HUES64 (cell line): Measurements from ENCODE around the gene MTMR8.

Source experiments
- H3K27ac ChIP-seq: 2 replicates; pipeline ENCODE4 v1.7.0; 2013; ENCODE audit warnings: low read depth, low read length, inconsistent platforms
- H3K27me3 ChIP-seq: 2 replicates; pipeline ENCODE4 v1.6.1; 2013; ENCODE audit warnings: mild to moderate bottlenecking, low read length; ENCODE audit not compliant: insufficient read depth
- H3K36me3 ChIP-seq: 2 replicates; pipeline ENCODE4 v1.6.1; 2013; ENCODE audit warnings: mild to moderate bottlenecking, low read length; ENCODE audit not compliant: insufficient read depth
- H3K4me1 ChIP-seq: 2 replicates; pipeline ENCODE4 v1.6.1; 2013; ENCODE audit warnings: mild to moderate bottlenecking, low read length, moderate library complexity; ENCODE audit not compliant: insufficient read depth
- H3K4me3 ChIP-seq: 2 replicates; pipeline ENCODE4 v1.5.1; 2013; ENCODE audit warnings: mild to moderate bottlenecking, low read length, moderate library complexity
- H3K9ac ChIP-seq: 2 replicates; pipeline ENCODE4 v1.6.1; 2013; ENCODE audit warnings: mild to moderate bottlenecking, low read depth, low read length
- H3K9me3 ChIP-seq: 2 replicates; pipeline ENCODE4 v1.6.1; 2013; ENCODE audit warnings: low read depth, low read length; ENCODE audit not compliant: insufficient read depth
- WGBS: fragments of 150-250, 120-280 bp; methylation state at CpG from one replicate; pipeline ENCODE4 v1.1.7; 2013; ENCODE audit warnings: missing lambda C conversion rate; 5-methylcytosine and 5-hydroxymethylcytosine counted together

The MTMR8 gene

DNA sequence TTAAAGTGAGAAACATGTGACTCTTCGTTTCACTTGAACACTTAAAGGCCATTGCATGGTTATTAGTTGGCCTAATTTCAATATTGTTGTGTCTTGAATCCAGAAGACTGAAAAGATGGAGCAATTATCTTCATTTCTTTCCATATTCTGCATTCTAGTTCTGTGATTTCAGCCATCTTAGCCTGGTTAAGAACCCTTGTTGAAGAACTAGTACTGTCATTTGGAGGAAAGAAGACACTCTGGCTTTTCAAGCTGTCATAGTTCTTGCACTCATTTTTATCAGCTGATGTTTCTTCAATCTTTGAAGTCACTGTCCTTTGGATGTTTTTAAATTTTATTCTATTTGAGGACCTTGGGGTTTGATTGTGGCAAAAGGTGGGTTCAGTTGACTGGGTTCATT lies 81.6 kb downstream of the MTMR8 start:
- Histone ChIP-seq H3K27ac (no peak overlapping the region), H3K9ac (no peak overlapping the region), H3K9me3 (no peaks in the 10 kb centered on the region), H3K4me1 (no peaks in the 10 kb centered on the region), H3K27me3 (no peaks in the 10 kb centered on the region), H3K36me3 (no peaks in the 10 kb centered on the region), H3K4me3 (no peak overlapping the region)
- 86% methylated on average over 1 of the region's 1 CpG for WGBS

DNA sequence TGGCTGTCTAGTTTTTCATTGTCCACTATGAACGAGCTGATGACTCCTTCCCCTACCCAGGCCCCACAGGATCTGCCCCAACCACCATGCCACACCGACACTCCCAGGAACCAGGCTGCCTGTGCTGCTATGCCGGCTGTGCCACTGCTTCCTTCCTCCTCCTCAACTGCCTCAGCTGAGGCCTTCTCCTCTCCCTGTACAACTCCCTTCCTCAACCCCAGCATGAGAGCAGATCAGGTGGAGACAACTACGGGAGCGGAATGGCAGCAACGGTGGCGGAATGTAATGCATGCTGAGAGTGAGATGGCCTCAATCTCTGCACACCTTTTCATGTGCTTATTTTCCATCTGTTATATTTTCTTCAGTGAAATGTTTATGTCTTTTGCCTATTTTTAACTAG lies 88.5 kb downstream of the MTMR8 start:
- H3K4me3 ChIP-seq: no peak overlapping the region
- H3K27ac ChIP-seq: no peak overlapping the region
- no peaks in the 10 kb centered on the region for H3K36me3 ChIP-seq
- no peak overlapping the region for H3K9ac ChIP-seq
- WGBS: 87% methylated on average over 6 of the region's 7 CpGs
- no peaks in the 10 kb centered on the region for H3K4me1 ChIP-seq
- H3K27me3 ChIP-seq: no peaks in the 10 kb centered on the region
- no peaks in the 10 kb centered on the region for H3K9me3 ChIP-seq

DNA sequence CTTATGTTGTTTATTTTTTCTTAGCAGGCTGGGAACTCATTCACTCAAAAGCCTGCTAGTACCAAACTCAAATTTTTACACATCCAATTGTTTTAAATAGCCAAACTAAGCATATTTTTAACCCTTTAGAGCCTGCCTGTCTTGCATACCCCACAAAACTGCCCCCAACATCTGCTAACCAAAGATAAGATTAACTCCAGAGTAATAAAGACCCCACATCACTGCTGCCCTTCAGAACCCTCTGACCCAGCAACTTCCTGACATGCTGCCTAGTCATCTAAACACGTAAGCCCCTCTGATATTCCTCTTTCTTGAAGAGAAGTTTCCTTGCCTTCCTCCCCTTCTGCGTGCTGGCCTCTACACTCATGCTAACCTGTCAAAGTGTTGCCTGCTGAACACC lies 104.1 kb downstream of the MTMR8 start:
- 93% methylated on average over 2 of the region's 2 CpGs for WGBS
- Histone ChIP-seq H3K4me3 (no peak overlapping the region), H3K9me3 (no peaks in the 10 kb centered on the region), H3K36me3 (no peaks in the 10 kb centered on the region), H3K27ac (no peak overlapping the region), H3K9ac (no peak overlapping the region), H3K4me1 (no peaks in the 10 kb centered on the region), H3K27me3 (no peaks in the 10 kb centered on the region)

DNA sequence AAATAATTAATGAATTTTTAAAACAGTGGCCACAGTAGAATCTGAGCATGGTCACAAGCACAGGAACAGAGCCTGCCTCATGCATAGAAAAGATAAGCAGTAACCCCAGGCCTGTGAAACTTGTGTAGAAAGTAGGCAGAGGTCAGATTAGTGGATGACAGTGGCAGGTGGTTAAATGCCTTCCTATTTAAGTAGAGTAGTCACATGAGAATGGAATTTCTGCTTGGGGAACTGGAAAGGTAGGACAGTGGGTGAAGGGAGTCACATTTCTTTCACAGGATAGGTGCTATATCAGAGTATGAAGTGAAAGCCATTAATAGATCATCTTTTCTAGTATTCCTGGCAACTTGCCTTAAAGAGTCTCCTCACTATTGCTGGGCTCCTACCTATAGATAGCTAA lies 130.0 kb downstream of the MTMR8 start:
- H3K9me3 ChIP-seq: no peaks in the 10 kb centered on the region
- H3K36me3 ChIP-seq: no peaks in the 10 kb centered on the region
- H3K4me1 ChIP-seq: no peaks in the 10 kb centered on the region
- H3K4me3 ChIP-seq: no peak overlapping the region
- H3K27ac ChIP-seq: no peak overlapping the region
- H3K27me3 ChIP-seq: no peaks in the 10 kb centered on the region
- no peak overlapping the region for H3K9ac ChIP-seq

DNA sequence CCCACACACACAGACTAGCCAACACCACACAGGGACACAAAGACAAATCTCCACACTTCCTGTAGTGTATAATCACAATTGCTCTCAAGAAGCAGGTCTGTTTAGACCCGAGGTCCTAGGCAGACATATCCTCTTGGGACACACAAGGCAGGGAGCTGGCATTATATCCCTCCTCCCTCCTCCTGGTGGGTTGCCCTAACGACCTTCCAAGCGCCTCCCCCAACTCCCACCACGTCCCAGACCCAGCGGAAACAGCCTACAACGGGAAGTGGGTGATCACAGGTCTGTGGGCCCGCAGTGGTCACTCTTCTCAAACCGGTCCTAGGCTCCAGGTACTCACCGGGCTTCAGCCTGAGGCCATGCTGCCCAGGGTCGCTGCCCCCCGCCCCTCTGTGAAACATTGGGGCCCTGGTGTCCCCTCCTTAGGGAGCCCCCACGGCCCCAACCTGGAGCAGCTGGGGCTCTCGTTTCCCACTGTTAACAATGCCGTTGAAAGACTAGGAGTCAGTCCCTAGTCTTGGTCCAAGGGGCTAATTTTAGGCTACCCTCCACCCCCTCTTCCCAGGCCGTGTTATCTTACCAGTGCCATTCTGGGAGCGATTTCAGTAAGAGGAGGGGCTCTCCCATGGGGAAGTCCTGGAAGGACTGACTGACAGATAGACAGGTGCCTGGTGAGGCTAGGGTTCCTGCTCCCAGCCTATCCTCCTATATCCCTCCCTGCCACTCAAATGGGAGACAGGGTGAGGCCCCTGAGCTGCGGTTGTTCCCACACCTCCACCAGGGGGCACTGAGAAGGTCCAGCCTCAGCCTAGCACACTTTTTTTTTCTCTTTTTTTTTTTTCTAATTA lies 164.9 kb downstream of the MTMR8 start, which contains the start of gene ASB12:
TSS of gene ASB12 (minus strand) at position 485 of the 848 bp plus-strand sequence. CDS start 4,957 bp downstream, outside the sequence.
- Histone ChIP-seq H3K27ac (no peak within 1 kb of the TSS), H3K4me1 (no peaks in the 10 kb centered on the region), H3K9ac (no peak within 1 kb of the TSS), H3K4me3 (no peak within 1 kb of the TSS), H3K9me3 (no peaks in the 10 kb centered on the region), H3K27me3 (no peaks in the 10 kb centered on the region), H3K36me3 (no peaks in the 10 kb centered on the region)
- 90% methylated on average over 17 of the region's 17 CpGs for WGBS

DNA sequence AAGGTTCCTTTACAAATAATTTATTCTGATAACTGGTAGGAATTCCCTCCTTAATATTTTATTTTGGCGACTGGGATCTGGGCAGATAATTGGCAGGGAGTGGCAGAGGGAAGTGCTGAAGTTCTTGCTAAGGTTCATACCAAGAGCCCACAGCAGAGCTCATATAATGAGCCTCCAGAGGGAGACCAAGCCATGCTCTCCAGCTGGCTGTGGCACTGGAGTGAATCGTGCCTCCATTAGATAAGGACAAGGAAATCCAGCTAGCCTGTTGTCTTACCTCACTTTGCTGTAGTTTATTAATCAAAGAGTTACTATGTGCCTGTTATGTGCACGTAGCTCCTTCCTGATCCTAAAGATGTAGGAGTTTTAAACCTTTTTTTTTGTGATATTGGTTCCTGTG lies 166.1 kb downstream of the MTMR8 start:
- Histone ChIP-seq H3K9ac (no peak overlapping the region), H3K4me1 (no peaks in the 10 kb centered on the region), H3K27ac (no peak overlapping the region), H3K27me3 (no peaks in the 10 kb centered on the region), H3K36me3 (no peaks in the 10 kb centered on the region), H3K4me3 (no peak overlapping the region), H3K9me3 (no peaks in the 10 kb centered on the region)
- 81% methylated on average over 2 of the region's 3 CpGs for WGBS
